Fibroblast of lung (primary cell): ENCODE results near the gene PELO.

Experiments used
- EZH2 ChIP-seq: IDR thresholded peaks from 2 replicates; pipeline ENCODE4 v1.5.1; 2012; ENCODE audit warnings: low read length, control low read depth, mild to moderate bottlenecking; ENCODE audit errors: missing control alignments
- TF ChIP-seq, protein P1 (sequence below), 2 donors: IDR thresholded peaks in 1 of 2; conservative IDR thresholded peaks in 1 of 2; 1 replicate in 1 of 2; 2 replicates in 1 of 2; pipeline ENCODE4 v1.5.1; 2011 to 2012; ENCODE audit warnings: low read length in 2 of 2, control low read depth in 1 of 2, inconsistent platforms in 1 of 2, low read depth in 1 of 2, mild to moderate bottlenecking in 1 of 2

- TF ChIP-seq, protein P1, sequence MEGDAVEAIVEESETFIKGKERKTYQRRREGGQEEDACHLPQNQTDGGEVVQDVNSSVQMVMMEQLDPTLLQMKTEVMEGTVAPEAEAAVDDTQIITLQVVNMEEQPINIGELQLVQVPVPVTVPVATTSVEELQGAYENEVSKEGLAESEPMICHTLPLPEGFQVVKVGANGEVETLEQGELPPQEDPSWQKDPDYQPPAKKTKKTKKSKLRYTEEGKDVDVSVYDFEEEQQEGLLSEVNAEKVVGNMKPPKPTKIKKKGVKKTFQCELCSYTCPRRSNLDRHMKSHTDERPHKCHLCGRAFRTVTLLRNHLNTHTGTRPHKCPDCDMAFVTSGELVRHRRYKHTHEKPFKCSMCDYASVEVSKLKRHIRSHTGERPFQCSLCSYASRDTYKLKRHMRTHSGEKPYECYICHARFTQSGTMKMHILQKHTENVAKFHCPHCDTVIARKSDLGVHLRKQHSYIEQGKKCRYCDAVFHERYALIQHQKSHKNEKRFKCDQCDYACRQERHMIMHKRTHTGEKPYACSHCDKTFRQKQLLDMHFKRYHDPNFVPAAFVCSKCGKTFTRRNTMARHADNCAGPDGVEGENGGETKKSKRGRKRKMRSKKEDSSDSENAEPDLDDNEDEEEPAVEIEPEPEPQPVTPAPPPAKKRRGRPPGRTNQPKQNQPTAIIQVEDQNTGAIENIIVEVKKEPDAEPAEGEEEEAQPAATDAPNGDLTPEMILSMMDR (conservative IDR thresholded peaks at IDR 0.05 in 1 of 2, IDR thresholded peaks at IDR 0.05 in 1 of 2; ENCODE audit: low read depth in 1 of 2, low read length in 2 of 2) = no peak
- no peak for TF ChIP-seq EZH2
These were observed 40.1 kb downstream of the PELO start for GRCh38 chr5:52827815-52828214.
